GM21825 (cell line): ENCODE results near the gene C2orf72.
"Not testable (repeated sequence)": the region's sequence is repeated elsewhere in the genome, so short reads cannot be mapped to it uniquely, and the experiment has no call there.

Experiments used
- ATAC-seq: cut with Tn5 transposase; IDR thresholded peaks from one replicate; pipeline ENCODE4 v1.9.1; 2021; ENCODE audit warnings: mild to moderate bottlenecking, moderate library complexity; ENCODE audit not compliant: unreplicated experiment

The C2orf72 gene

GRCh38 chr2:231013820-231014219, 23.5 kb upstream of the C2orf72 start:
- ATAC-seq = no peak

GRCh38 chr2:231015478-231015877, 21.8 kb upstream of the C2orf72 start:
- no peak for ATAC-seq

DNA sequence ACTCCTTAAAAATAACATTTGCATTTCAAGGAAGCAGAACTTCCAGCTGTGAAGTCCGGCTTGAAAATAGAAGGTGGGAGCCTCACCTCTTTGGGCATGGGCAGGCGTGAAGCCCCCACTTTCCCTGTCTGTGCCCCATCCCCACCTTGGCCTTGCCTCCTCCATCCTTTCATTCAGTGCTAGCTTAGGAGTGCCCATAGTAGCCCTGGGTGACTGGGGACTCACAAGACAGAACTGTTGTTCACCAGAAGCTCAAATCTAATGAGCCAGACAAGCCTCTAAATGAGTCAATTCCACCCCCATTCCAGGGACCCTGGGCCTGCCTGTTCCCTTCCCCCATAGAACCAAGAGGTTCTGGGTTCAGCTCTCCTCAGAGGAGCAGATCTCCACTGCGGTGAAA, 21.4 kb upstream of the C2orf72 start:
- ATAC-seq = no peak

DNA sequence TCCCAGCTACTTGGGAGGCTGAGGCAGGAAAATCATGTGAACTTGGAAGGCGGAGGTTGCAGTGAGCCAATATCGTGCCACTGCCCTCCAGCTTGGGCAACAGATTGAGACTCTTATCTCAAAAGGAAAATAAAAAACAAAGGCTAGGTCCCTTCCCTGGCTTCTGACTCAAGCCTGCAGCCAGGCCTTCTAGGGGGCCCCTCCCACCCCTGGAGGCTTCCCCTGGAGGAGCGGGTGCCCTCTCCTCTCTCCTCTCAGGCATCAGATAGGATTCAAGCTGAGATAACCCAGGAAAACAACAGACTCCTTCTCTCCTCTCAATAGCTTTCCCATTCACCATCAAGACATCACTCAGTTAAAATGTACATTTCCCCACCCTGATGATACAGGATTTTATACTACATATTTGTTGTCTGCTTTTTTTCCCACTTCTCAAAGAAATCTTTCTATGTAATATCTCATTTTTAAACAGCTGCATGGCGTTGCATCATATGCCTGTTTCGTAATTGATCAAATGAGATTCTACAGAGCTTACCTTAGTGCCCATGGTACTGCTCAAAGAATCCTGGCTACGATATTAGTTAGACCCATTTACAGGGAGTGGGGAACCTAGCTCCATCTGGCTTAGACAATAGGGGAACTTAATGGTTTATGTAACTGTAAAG, 20.6 kb upstream of the C2orf72 start:
- ATAC-seq = no peak

DNA sequence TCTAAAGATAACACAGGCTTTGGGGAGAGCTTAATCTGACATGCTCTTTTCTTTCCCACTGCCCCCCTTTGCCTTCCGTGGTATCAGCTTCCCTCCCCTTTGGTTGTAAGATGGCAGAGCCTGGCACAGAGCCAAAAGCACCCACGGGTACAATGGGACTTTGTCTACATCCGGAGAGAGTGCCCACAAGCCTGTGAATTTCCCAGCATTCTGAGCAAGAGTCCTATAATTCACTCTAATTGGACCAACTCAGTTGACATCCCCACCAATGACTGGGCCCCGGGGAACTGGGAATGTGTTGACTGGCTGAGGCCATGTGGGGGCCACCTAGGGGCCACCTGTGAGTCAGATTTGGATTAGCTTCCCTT, 20.1 kb upstream of the C2orf72 start:
- no peak for ATAC-seq

- ATAC-seq = no peak
Observed at GRCh38 chr2:231018184-231018583, 19.1 kb upstream of the C2orf72 start.

- not testable (repeated sequence) for ATAC-seq
Observed at GRCh38 chr2:231025059-231025458, 12.3 kb upstream of the C2orf72 start.

- no peak for ATAC-seq
Observed at GRCh38 chr2:231028889-231029288, 8.4 kb upstream of the C2orf72 start.

DNA sequence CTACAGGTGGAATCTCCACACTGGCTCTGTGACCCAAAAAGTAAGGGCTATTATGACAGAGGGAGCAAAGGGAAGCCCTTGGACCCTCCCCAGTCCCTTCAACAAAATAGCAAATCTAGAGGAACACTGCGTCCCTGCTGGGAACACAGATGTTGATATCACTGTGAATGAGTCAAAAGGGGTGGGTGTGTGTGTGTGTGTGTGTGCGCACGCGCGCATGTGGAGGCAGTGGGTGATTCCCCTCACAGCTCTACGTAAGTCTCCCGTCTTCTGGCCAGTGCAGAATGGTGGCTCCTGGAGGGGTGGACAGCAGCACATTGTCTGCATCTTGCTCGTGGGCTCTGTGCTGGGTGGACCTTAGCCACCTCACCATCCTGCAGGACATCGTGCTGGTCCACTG, 7.8 kb upstream of the C2orf72 start:
- ATAC-seq = no peak

GRCh38 chr2:231030725-231031124, 6.6 kb upstream of the C2orf72 start:
- no peak for ATAC-seq

GRCh38 chr2:231032575-231033140, 4.7 kb upstream of the C2orf72 start:
- ATAC-seq = no peak

GRCh38 chr2:231033147-231034132, 3.9 kb upstream of the C2orf72 start:
- no peak for ATAC-seq

- ATAC-seq = no peak
Observed at GRCh38 chr2:231034291-231034882, 2.9 kb upstream of the C2orf72 start.

DNA sequence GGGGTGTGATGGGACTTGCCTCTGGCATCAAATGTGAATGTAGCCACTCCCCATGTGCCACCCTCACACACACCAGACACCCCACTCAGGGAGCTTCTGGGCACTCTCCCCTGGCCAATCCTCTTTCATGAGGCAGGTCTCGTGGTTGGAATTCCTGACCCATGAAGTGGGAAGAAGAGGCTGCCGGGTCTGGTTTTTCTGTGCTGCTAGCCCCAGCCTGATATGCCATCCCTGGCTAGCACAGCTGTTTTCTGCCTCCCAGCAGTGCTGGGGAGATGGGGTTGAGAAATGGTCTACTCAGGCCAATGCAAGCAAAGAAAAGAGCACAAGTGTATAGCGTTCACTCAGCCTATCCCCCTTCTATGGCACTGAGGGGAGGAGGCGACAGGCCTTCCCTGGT, 1.2 kb upstream of the C2orf72 start:
- no peak for ATAC-seq

DNA sequence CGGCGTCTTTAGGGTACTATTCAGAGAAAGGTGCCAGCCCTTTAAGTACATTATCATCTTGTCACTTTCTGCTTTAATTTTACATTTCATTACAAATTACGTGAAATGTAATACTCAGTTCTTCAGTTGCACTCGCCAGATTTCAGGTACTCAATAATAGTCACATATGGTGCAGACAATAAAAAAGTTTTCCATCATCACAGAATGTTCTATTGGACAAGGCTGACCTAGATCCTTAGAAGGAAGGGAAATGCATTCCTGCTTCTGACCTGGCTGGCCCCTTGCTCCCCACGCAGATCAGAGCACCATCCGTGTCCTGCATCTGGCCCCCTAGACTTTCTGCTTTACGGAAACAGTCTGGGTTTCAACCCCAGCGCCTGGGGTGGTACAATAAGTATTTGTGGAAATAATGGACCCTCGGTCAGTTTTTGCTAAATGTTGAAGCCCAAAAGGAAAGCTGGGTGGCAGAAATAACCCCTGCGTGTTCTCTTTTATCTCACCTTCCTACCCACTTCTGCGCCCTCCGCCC, 681 bp upstream of the C2orf72 start:
- no peak for ATAC-seq

GRCh38 chr2:231037731-231038482, 584 bp downstream of the C2orf72 start:
- no peak for ATAC-seq

GRCh38 chr2:231038483-231039293, 1.4 kb downstream of the C2orf72 start:
- no peak for ATAC-seq

- no peak for ATAC-seq
Observed at GRCh38 chr2:231039294-231039664, 2.0 kb downstream of the C2orf72 start.

DNA sequence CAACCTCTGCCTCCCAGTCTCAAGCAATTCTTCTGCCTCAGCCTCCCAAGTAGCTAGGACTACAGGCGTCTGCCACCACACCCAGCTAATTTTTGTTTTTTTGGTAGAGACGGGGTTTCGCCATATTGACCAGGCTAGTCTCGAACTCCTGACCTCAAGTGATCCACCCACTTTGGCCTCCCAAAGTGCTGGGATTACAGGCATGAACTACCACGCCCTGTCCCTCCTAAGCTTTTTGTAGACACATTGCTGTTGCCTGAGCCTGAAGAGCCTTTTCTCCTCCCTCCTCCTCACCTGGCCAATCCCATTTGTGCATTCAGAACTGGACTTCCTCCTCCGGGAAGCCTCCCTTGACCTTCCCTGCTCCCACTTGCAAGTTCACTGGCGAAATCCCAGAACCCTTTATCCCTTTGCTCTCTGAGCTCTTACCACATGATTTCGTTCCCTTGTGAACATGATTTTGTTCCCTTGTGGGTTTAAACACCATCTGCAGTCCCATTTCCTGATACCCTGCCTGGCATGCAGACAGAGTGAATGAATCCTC, 2.6 kb downstream of the C2orf72 start:
- no peak for ATAC-seq
